ENCODE results near the gene CDKL1.

The CDKL1 gene

DNA sequence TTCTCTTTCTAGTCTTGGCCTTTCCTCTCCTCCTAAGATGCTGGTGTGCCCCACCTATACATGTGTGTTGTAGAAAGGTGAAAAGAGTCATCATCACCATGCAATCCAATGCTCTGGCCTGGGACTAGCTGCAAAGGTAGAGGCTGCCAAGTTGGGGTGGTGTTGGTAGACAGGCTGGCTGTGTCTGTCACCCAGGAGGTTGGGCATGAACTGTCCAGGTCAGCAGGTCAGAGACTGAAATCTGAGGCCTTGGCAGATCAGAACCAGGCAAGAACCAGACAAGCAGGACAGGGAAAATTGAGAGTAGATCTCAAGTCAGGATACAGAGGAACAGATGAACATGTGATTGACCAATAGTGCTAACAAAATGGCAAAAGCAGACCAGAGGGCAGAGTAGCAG lies 110.8 kb downstream of the CDKL1 start:
- H3K27me3 Mint-ChIP-seq (ENCODE audit: low read depth), result no peaks in the 10 kb centered on the region
- peaks cover 4% of the 10 kb centered on the region for H3K36me3 Mint-ChIP-seq (ENCODE audit: low read depth)
- no peak overlapping the region for H3K27ac Mint-ChIP-seq

More for the DNA sequence above, 110.8 kb downstream of the CDKL1 start:
- Mint-ChIP-seq H3K9me3 (no peaks in the 10 kb centered on the region), H3K4me1 (ENCODE audit: low read depth) (no peaks in the 10 kb centered on the region), H3K4me3 (no peak overlapping the region)
- no peak for DNase-seq (ENCODE audit: low spot score)

All from T-helper 2 cell treated with Interferon-gamma antibody and Interleukin-4, amounts not matched to agents 5 μg/mL and 100 μg/mL, for 36 hours (primary cell).